H1 (cell line): Measurements from ENCODE around the gene SH3GL2. TPM values are rescaled to one million over a fixed set of nuclear protein-coding genes. Genes with fewer than 3 reads are reported as not detected.

ENCODE experiments used
- CTCF ChIA-PET: fragments of 300-600 bp; sonication (Branson Sonifier 250); formaldehyde crosslinking; loops from one replicate; lab custom pipeline; 2021; ENCODE audit not compliant: partially characterized antibody; lab: Charles Lee
- POLR2A ChIA-PET: fragments of 300-600 bp; sonication (Branson Sonifier 250); formaldehyde crosslinking; loops from one replicate; lab custom pipeline; 2021; ENCODE audit warnings: inconsistent platforms; ENCODE audit not compliant: partially characterized antibody; lab: Charles Lee
- DNase-seq, 2 experiments: peaks; one replicate each; pipeline versions ENCODE4 v3.0.0 to v3.0.0-alpha.2; 2010 to 2022; ENCODE audit warnings: low spot score in 2 of 2, low read depth in 1 of 2, mixed read lengths in 1 of 2
- FAIRE-seq: peaks from 2 replicates; lab custom pipeline; 2011; peaks lifted over from hg19 to GRCh38; lab: Jason Lieb, UNC
- H2AFZ ChIP-seq: 2 replicates; pipeline ENCODE4 v1.8.1; 2012; ENCODE audit warnings: low read length, inconsistent platforms
- H2AK5ac ChIP-seq: 2 replicates; pipeline ENCODE4 v1.6.1; 2013; ENCODE audit warnings: low read depth, low read length
- H2BK120ac ChIP-seq: replicated peaks from 2 replicates; pipeline ENCODE3; 2013; ENCODE audit warnings: low read depth, low read length, inconsistent platforms
- H2BK12ac ChIP-seq: 2 replicates; pipeline ENCODE4 v1.6.1; 2013; ENCODE audit warnings: low read depth, low read length
- H2BK15ac ChIP-seq: 2 replicates; pipeline ENCODE4 v1.6.1; 2013; ENCODE audit warnings: low read length
- H2BK20ac ChIP-seq: 2 replicates; pipeline ENCODE4 v1.6.1; 2013; ENCODE audit warnings: low read length
- H2BK5ac ChIP-seq: 2 replicates; pipeline ENCODE4 v1.6.1; 2013; ENCODE audit warnings: low read depth, low read length
- H3K14ac ChIP-seq: 2 replicates; pipeline ENCODE4 v1.6.1; 2013; ENCODE audit warnings: inconsistent platforms; ENCODE audit not compliant: insufficient read length
- H3K18ac ChIP-seq: 2 replicates; pipeline ENCODE4 v1.6.1; 2013; ENCODE audit warnings: low read length; ENCODE audit errors: extremely low read depth
- H3K23ac ChIP-seq: 2 replicates; pipeline ENCODE4 v1.6.1; 2013; ENCODE audit warnings: inconsistent platforms; ENCODE audit not compliant: insufficient read length
- H3K23me2 ChIP-seq: 2 replicates; pipeline ENCODE4 v1.6.1; 2013; ENCODE audit warnings: low read depth, low read length
- H3K27ac ChIP-seq: 2 replicates; pipeline ENCODE4 v1.6.1; 2011; ENCODE audit warnings: low read depth, low read length, inconsistent platforms
- H3K27me3 ChIP-seq, 4 experiments: replicated peaks in 1 of 4; 1 replicate in 1 of 4; 2 replicates in 3 of 4; pipeline versions ENCODE4 v1.6.1 to v1.8.1; 2011 to 2013; ENCODE audit warnings: low read length in 3 of 4, mild to moderate bottlenecking in 3 of 4, inconsistent platforms in 2 of 4, mixed read lengths in 2 of 4, moderate library complexity in 1 of 4; ENCODE audit not compliant: control insufficient read depth in 3 of 4, insufficient read depth in 3 of 4; ENCODE audit errors: extremely low read depth in 1 of 4
- H3K36me3 ChIP-seq, 4 experiments: 2 replicates each; pipeline versions ENCODE4 v1.6.1 to v1.8.1; 2011 to 2013; ENCODE audit warnings: mild to moderate bottlenecking in 4 of 4, low read length in 3 of 4, moderate library complexity in 2 of 4, control low read depth in 1 of 4, inconsistent platforms in 1 of 4; ENCODE audit not compliant: insufficient read depth in 4 of 4, control insufficient read depth in 2 of 4
- H3K4ac ChIP-seq: replicated peaks from 2 replicates; pipeline ENCODE3; 2013; ENCODE audit warnings: low read length, low read depth, mixed read lengths, inconsistent platforms; ENCODE audit not compliant: insufficient read length
- H3K4me1 ChIP-seq, 4 experiments: replicated peaks in 1 of 4; 1 replicate in 1 of 4; 2 replicates in 3 of 4; pipeline versions ENCODE4 v1.6.1 to v1.8.1; 2011 to 2013; ENCODE audit warnings: low read length in 3 of 4, inconsistent platforms in 2 of 4, mixed read lengths in 1 of 4; ENCODE audit not compliant: insufficient read depth in 4 of 4, control insufficient read depth in 3 of 4
- H3K4me2 ChIP-seq, 2 experiments: 2 replicates each; pipeline versions ENCODE4 v1.6.1 to v1.8.1; 2011 to 2013; ENCODE audit warnings: low read depth in 2 of 2, low read length in 2 of 2, control low read depth in 1 of 2, inconsistent platforms in 1 of 2, mild to moderate bottlenecking in 1 of 2; ENCODE audit not compliant: insufficient read depth in 1 of 2
- H3K4me3 ChIP-seq, 4 experiments: fragments of 200-600, 300-600 bp in 1 of 4; sonication (generic), shearing (Covaris generic), sonication (Bioruptor Twin) in 1 of 4; 2 replicates each; pipeline versions ENCODE4 v1.5.1 to v1.8.1; 2011 to 2016; ENCODE audit warnings: low read length in 4 of 4, low read depth in 3 of 4, control low read depth in 2 of 4, inconsistent platforms in 2 of 4, mild to moderate bottlenecking in 2 of 4, mixed read lengths in 1 of 4, moderate library complexity in 1 of 4; ENCODE audit not compliant: insufficient read depth in 2 of 4; ENCODE audit errors: extremely low read depth in 1 of 4
- H3K56ac ChIP-seq: replicated peaks from 2 replicates; pipeline ENCODE3; 2013; ENCODE audit warnings: low read depth, mild to moderate bottlenecking, mixed read lengths, low read length, inconsistent platforms; ENCODE audit not compliant: insufficient read length
- H3K79me1 ChIP-seq: 2 replicates; pipeline ENCODE4 v1.6.1; 2013; ENCODE audit warnings: low read depth, low read length, control low read depth
- H3K79me2 ChIP-seq, 2 experiments: 2 replicates each; pipeline versions ENCODE4 v1.6.1 to v1.8.1; 2012 to 2013; ENCODE audit warnings: low read length in 2 of 2, mild to moderate bottlenecking in 2 of 2, inconsistent platforms in 1 of 2; ENCODE audit not compliant: insufficient read depth in 2 of 2, control insufficient read depth in 1 of 2
- H3K9ac ChIP-seq, 4 experiments: replicated peaks in 1 of 4; 1 replicate in 1 of 4; 2 replicates in 3 of 4; pipeline versions ENCODE4 v1.6.1 to v1.8.1; 2011 to 2013; ENCODE audit warnings: low read depth in 3 of 4, low read length in 3 of 4, control low read depth in 2 of 4, mild to moderate bottlenecking in 2 of 4, moderate library complexity in 2 of 4, inconsistent platforms in 1 of 4; ENCODE audit errors: extremely low read depth in 1 of 4
- H3K9me3 ChIP-seq, 2 experiments: 2 replicates each; pipeline versions ENCODE4 v1.6.1 to v1.8.1; 2012 to 2013; ENCODE audit warnings: mild to moderate bottlenecking in 2 of 2, moderate library complexity in 2 of 2, control low read depth in 1 of 2, inconsistent platforms in 1 of 2, low read depth in 1 of 2, low read length in 1 of 2, mixed read lengths in 1 of 2; ENCODE audit not compliant: insufficient read depth in 2 of 2
- H4K20me1 ChIP-seq, 2 experiments: replicated peaks in 1 of 2; 2 replicates each; pipeline versions ENCODE3 to v1.8.1; 2011 to 2013; ENCODE audit warnings: inconsistent platforms in 2 of 2, low read length in 2 of 2, mild to moderate bottlenecking in 1 of 2; ENCODE audit not compliant: insufficient read depth in 2 of 2, control insufficient read depth in 1 of 2
- H4K5ac ChIP-seq: 2 replicates; pipeline ENCODE4 v1.6.1; 2013; ENCODE audit warnings: low read length, low read depth, mixed read lengths, inconsistent platforms; ENCODE audit not compliant: insufficient read length
- H4K8ac ChIP-seq: 2 replicates; pipeline ENCODE4 v1.8.0; 2013; ENCODE audit warnings: mild to moderate bottlenecking, moderate library complexity, low read length, inconsistent platforms; ENCODE audit not compliant: insufficient read depth; ENCODE audit errors: extremely low read depth
- H4K91ac ChIP-seq: replicated peaks from 2 replicates; pipeline ENCODE3; 2013; ENCODE audit warnings: low read length, mixed read lengths, inconsistent platforms; ENCODE audit not compliant: insufficient read length
- CBX5 ChIP-seq: fragments of 300-800, 300-1000 bp; sonication (generic); IDR thresholded peaks from 2 replicates; pipeline ENCODE4 v1.7.1; 2016; ENCODE audit warnings: antibody characterized with exemption, low read length, low read depth
- CEBPB ChIP-seq: IDR thresholded peaks from 2 replicates; pipeline ENCODE4 v1.6.1; 2012; ENCODE audit warnings: low read depth, low read length
- CREB1 ChIP-seq: IDR thresholded peaks from 2 replicates; pipeline ENCODE4 v1.6.1; 2012; ENCODE audit warnings: inconsistent platforms
- EGR1 ChIP-seq: IDR thresholded peaks from 2 replicates; pipeline ENCODE4 v1.6.1; 2011; ENCODE audit warnings: low read depth, low read length, borderline replicate concordance
- FOSL1 ChIP-seq: IDR thresholded peaks from 2 replicates; pipeline ENCODE4 v1.6.1; 2011; ENCODE audit warnings: mild to moderate bottlenecking, low read depth, low read length, moderate library complexity; ENCODE audit not compliant: insufficient read depth
- MAFK ChIP-seq: IDR thresholded peaks from 2 replicates; pipeline ENCODE4 v1.6.1; 2012; ENCODE audit warnings: low read depth, mild to moderate bottlenecking, improper control_type of control experiment, low read length
- NANOG ChIP-seq: IDR thresholded peaks from 2 replicates; pipeline ENCODE4 v1.6.1; 2011; ENCODE audit warnings: low read length, low read depth, mild to moderate bottlenecking, inconsistent platforms; ENCODE audit not compliant: insufficient read depth, poor library complexity, severe bottlenecking
- POU5F1 ChIP-seq: IDR thresholded peaks from 2 replicates; pipeline ENCODE4 v1.6.1; 2011; ENCODE audit warnings: low read depth, mild to moderate bottlenecking, low read length, moderate library complexity
- RBBP5 ChIP-seq: IDR thresholded peaks from 2 replicates; pipeline ENCODE4 v1.7.1; 2012; ENCODE audit warnings: low read depth, mild to moderate bottlenecking, inconsistent platforms, low read length, moderate library complexity, borderline replicate concordance
- SIX5 ChIP-seq: IDR thresholded peaks from 2 replicates; pipeline ENCODE4 v1.6.1; 2011; ENCODE audit warnings: mild to moderate bottlenecking, low read depth, low read length
- SUZ12 ChIP-seq: fragments of 200-600 bp; sonication (generic); IDR thresholded peaks from 2 replicates; pipeline ENCODE4 v1.6.1; 2012; ENCODE audit warnings: mild to moderate bottlenecking, inconsistent platforms, low read length, moderate library complexity, mixed read lengths
- ZNF274 ChIP-seq: IDR thresholded peaks from 2 replicates; pipeline ENCODE4 v1.7.0; 2012; ENCODE audit warnings: low read length, borderline replicate concordance; ENCODE audit errors: extremely low read depth
- WGBS, 2 experiments: shearing (Covaris generic) in 1 of 2; methylation state at CpG; one replicate each; pipeline versions ENCODE4 v1.1.6 to v1.1.7; 2013 to 2015; ENCODE audit warnings: low lambda C conversion rate in 2 of 2, mixed read lengths in 2 of 2, inconsistent platforms in 1 of 2, low coverage in 1 of 2, missing lambda C conversion rate in 1 of 2; ENCODE audit not compliant: insufficient replicate concordance in 2 of 2, insufficient coverage in 1 of 2, insufficient read length in 1 of 2; ENCODE audit errors: extremely low coverage in 1 of 2, missing lambda C conversion rate in 1 of 2; 5-methylcytosine and 5-hydroxymethylcytosine counted together
- polyA plus RNA-seq, 7 experiments: library from polyadenylated mRNA; depleted of rRNA in 3 of 7; stranded (reverse) in 5 of 7; unstranded in 2 of 7; fragments of >200 nt in 5 of 7; fragments of 200-250 nt in 2 of 7; gene quantifications; 1 replicate in 5 of 7; 2 replicates in 1 of 7; 4 replicates in 1 of 7; pipeline versions ENCODE4 v1.2.1 to v1.2.3, GENCODE V29; 2011 to 2013; ENCODE audit warnings: missing spikeins in 2 of 7, mixed read lengths in 2 of 7
- total RNA-seq: library from RNA; stranded (reverse); fragmentation: NEBNext Ultra II Directional; extraction: Animal tissue kit (Norgen Biotek cat#: 25700); gene quantifications from 2 replicates; pipeline ENCODE4 v1.2.1, GENCODE V29; 2021

SH3GL2 gene
- total and polyA plus RNA-seq, 2 of the 8 experiments (the other 6 are each of a cell fraction or from before 2014, with no cell fraction given) = 4.7 to 5.3 TPM

DNA sequence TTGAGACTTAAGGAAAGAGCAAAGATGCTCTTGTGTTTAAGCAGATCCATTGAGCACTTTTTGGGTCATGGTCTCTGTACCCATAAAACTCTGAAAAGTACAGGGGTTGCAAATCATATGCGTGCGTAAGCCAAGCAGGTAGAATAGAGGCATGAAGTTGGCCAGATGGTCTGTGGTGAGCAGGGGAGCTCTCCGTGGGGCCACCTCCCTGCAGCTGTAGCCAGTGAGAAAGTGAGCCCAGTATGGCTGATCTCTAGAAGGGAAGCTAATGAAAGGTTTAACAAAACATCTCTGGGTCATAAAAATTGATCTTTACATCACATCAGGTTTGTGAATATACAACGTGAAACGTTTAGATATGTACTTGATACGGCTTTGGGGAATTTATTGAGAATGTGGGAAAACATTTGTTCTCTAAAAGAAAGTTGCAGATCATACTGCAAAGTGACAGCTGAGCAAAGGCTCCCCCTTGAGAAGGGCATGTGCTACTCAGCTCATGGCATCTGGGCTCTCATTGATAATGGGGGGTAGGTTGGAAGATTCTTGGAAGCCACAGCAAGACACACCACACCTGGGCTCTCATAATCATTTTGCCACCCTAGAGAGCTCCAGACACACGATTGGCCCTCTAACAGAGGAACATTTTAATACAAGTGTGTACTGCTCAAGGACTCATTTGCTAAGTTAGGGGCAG is 30.6 kb downstream of the SH3GL2 start:
- Histone ChIP-seq H4K8ac (no peak overlapping the region), H2BK15ac (no peak overlapping the region), H2BK12ac (no peak overlapping the region), H3K27me3 (no peaks in the 10 kb centered on the region), H2BK5ac (no peak overlapping the region), H2BK20ac (no peak overlapping the region), H3K14ac (no peak overlapping the region), H3K36me3 (no peaks in the 10 kb centered on the region), H3K4me3 (no peak overlapping the region), H3K18ac (no peak overlapping the region), H2AFZ (no peak overlapping the region), H3K9ac (no peak overlapping the region), H3K4ac (no peak overlapping the region), H3K23me2 (no peaks in the 10 kb centered on the region), H3K79me2 (0 out of 4 replicates have a peak, but pooled peaks cover 0 to 1% of the 10 kb centered on the region in 2 experiments), H3K4me2 (no peak overlapping the region), H2BK120ac (no peak overlapping the region), H3K27ac (no peak overlapping the region), H3K9me3 (no peaks in the 10 kb centered on the region), H3K79me1 (no peaks in the 10 kb centered on the region), H2AK5ac (no peak overlapping the region), H3K4me1 (peaks cover 0 to 5% (median 3%) of the 10 kb centered on the region in 4 experiments; a peak in 4 of 7 replicates), H4K20me1 (no peaks in the 10 kb centered on the region), H3K56ac (no peak overlapping the region), H4K5ac (no peak overlapping the region), H3K23ac (no peak overlapping the region), H4K91ac (no peak overlapping the region)
- CTCF ChIA-PET = interaction anchor here (0.8 to 1.6 kb wide), 9 partner anchors 9 to 132 kb away, joined by 3 read pairs; no protein-coding TSS in a partner anchor
- DNase-seq = no peak
- 81% methylated on average over 7 of the region's 7 CpGs; no CpG with 5 or more reads in 1 of the 2 experiments for WGBS, 2 experiments
- TF ChIP-seq RBBP5 (no peak), ZNF274 (no peak), EGR1 (no peak), CBX5 (no peak), SUZ12 (no peak), SIX5 (no peak), NANOG (no peak), CEBPB (no peak), MAFK (no peak), CREB1 (no peak), POU5F1 (no peak), FOSL1 (no peak)
- POLR2A ChIA-PET = interaction anchor here (1.0 kb wide), 1 partner anchor 296 kb away, joined by 3 read pairs; no protein-coding TSS in a partner anchor
- FAIRE-seq = no peak
